Fibroblast of skin of left quadriceps (primary cell): Measurements from ENCODE around the gene PRRX1.

Source experiments
- DNase-seq, 2 experiments: peaks; one replicate each; pipeline ENCODE4 v3.0.0-alpha.2; 2013; ENCODE audit warnings: low read depth in 2 of 2

PRRX1 gene

DNA sequence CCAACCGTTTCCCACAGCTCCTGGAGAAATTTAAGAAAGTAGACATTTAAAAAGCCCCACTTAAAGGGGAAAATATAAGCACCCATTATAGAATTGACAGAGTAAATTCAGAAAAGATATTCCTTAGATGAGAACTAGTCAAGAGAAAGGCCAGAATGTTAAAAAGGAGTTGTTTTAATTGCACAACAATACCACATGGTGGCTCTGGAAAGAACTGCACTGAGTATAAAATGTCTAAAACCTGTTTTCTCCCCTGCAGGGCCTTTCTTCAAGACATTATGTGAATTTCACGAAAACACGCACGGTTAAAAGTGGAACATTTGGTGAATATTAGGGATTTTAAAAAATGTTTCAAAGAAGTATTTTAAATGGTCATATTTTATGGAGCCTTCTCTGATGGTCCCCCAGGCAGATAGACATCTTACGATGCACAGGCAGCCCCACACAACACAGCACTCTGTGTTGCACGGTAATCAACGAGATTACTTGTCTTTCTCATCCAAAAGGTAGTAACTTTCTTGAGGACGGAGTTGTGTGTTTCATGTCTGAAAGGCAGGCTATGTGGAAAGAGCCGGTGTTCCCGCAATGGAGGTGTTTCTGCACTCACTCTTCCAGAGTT is 101.9 kb downstream of the PRRX1 start:
- DNase-seq: peak; percentile 29 to 46

- no peak for DNase-seq
These were observed 105.0 kb downstream of the PRRX1 start for GRCh38 chr1:170768929-170769328.

GRCh38 chr1:170769691-170770090 is 105.8 kb downstream of the PRRX1 start:
- DNase-seq: no peak

DNA sequence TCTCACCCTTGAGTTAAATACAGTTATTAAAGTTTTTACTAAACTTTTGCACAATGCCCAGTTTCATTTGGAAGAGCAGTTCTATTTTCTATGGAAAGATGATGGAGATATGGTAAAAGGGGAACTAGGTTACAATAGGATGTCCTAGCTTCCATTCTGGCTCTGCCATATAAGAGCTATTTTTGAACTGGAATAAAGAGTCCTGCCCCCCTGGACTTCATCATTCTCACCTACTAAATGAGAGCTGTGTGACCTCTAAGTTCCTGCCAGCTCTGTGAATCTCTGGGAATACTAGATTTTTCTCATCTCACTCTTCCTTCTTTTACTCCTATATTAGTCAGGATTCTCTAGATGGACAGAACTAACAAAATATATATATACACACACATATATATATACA is 106.3 kb downstream of the PRRX1 start:
- no peak for DNase-seq

DNA sequence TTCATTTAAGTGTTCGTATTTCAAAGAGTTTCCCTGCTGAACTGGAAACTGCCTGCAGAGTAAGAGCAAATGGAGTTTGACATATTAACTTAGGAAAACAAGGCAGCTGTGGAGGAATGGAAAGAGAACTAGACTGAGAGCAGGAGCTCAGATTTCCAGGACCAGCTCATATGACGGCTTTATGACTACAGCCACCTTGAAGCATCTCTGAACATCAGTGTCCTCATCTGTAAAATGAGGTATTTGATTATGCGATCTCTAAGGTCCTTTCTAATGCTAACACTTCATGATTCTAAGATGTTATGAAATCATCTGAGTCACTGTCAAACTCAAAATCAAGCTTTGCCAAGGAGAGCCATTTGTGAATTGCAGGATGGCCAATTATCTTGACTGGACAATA is 112.3 kb downstream of the PRRX1 start:
- DNase-seq: no peak

DNA sequence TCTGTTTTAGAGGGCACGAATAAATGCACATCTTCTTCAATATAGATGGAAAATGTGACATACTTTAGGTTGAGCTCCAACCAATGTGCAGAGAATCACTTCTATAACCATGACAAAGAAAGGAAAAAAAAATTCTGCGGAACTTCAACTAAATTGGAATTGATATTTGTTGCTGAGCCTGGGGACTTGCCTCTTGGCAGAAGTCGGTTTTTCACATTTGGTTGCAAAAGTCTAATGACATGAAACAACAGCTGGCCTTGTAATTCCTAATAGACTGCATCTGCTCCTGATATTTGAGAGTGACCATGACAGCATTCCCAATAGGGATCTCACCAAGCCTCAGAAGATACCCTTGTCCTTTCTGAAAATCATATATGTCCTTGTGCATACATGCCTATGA is 112.8 kb downstream of the PRRX1 start:
- DNase-seq: no peak
